ENCODE measurements around the gene MED13. TPM values are rescaled to one million over a fixed set of nuclear protein-coding genes. Genes with fewer than 3 reads are reported as not detected.

The MED13 gene
- total RNA-seq, 2 donors from 2014 or later, result 37.4 to 41.5 TPM

GRCh38 chr17:62094175-62094574, 29.1 kb upstream of the MED13 start:
- Histone ChIP-seq H3K4me1 (peaks cover 48% of the 10 kb centered on the region), H3K27ac (peak overlapping the region in 2 of 4 donors; percentile 7 to 10), H3K9me3 (no peaks in the 10 kb centered on the region), H3K4me3 (no peak overlapping the region), H3K27me3 (no peaks in the 10 kb centered on the region), H3K36me3 (replicated peaks in 1 of 2; ENCODE audit: insufficient read depth in 1 of 2, low read depth in 2 of 2) (no peaks in the 10 kb centered on the region)
- no peak for DNase-seq
- intact Hi-C loops (cut with DNase I), result no loop called here
- WGBS, 2 donors, result 2 to 28% methylated on average over 2 of the region's 2 CpGs
- no peak for TF ChIP-seq POLR2A (IDR thresholded peaks at IDR 0.05)
- TF ChIP-seq, protein P1, sequence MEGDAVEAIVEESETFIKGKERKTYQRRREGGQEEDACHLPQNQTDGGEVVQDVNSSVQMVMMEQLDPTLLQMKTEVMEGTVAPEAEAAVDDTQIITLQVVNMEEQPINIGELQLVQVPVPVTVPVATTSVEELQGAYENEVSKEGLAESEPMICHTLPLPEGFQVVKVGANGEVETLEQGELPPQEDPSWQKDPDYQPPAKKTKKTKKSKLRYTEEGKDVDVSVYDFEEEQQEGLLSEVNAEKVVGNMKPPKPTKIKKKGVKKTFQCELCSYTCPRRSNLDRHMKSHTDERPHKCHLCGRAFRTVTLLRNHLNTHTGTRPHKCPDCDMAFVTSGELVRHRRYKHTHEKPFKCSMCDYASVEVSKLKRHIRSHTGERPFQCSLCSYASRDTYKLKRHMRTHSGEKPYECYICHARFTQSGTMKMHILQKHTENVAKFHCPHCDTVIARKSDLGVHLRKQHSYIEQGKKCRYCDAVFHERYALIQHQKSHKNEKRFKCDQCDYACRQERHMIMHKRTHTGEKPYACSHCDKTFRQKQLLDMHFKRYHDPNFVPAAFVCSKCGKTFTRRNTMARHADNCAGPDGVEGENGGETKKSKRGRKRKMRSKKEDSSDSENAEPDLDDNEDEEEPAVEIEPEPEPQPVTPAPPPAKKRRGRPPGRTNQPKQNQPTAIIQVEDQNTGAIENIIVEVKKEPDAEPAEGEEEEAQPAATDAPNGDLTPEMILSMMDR (IDR thresholded peaks at IDR 0.05), result no peak
- no peak for ATAC-seq

DNA sequence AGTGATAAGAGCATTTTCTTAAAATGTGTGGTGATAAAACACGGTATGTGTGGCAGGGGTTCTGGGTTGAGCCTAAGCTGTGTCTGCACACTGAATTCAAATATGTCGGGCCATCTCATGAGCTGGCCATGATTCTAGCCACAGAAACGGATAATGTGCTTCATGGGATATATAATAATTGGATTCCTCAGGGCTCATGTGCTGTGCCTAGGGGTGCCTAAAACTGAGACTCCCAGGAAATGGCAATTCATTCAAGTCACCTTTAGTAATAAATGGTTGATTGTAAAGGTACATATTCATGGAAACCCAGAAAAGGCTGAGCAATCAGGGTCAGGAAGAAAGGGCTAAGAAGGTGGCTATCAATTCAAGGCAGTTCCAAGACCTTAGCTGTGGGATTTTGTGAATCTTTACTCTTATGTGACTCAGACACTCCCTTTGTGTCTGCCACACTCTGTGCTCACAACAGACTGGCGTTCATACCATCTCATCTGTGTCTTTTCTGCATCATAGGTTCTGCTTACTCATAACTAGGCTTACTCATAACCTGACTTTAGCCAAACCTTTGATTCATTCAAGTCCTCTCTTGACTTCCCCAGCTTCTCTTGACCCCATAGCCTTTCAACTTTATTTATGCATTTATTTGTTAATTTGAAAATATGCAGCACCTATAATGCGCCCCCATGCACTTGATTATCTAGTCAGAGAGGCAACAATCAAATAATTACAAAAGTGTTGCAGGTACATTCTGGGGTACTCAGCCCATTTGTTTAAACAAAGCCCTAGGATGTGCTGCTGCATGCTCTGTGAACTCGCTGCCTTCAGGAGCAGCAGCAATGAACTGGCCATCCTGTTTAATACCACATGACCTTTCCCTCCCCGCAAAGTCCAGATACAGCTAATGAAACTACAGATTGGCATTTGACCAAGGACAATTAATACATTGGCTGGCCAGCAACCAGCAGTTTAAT, 28.4 kb upstream of the MED13 start:
- peaks cover 52% of the 10 kb centered on the region for H3K4me1 ChIP-seq
- H3K27ac ChIP-seq, result peak overlapping the region in 1 of 4 donors; percentile 10
- H3K36me3 ChIP-seq (replicated peaks in 1 of 2; ENCODE audit: insufficient read depth in 1 of 2, low read depth in 2 of 2), result no peaks in the 10 kb centered on the region
- TF ChIP-seq, protein P1 (IDR thresholded peaks at IDR 0.05), result no peak
- TF ChIP-seq POLR2A (IDR thresholded peaks at IDR 0.05), result no peak
- no peak overlapping the region for H3K4me3 ChIP-seq
- WGBS, 2 donors, result 45 to 49% methylated on average over 7 of the region's 7 CpGs
- H3K27me3 ChIP-seq, result no peaks in the 10 kb centered on the region
- intact Hi-C loops (cut with DNase I), result no loop called here
- H3K9me3 ChIP-seq, result no peaks in the 10 kb centered on the region
- ATAC-seq (no peak), DNase-seq (no peak)

GRCh38 chr17:62092784-62093183, 27.7 kb upstream of the MED13 start:
- H3K4me3 ChIP-seq, result no peak overlapping the region
- intact Hi-C loops (cut with DNase I), result no loop called here
- H3K9me3 ChIP-seq, result no peaks in the 10 kb centered on the region
- no peak for TF ChIP-seq POLR2A (IDR thresholded peaks at IDR 0.05)
- TF ChIP-seq, protein P1 (IDR thresholded peaks at IDR 0.05), result no peak
- no peaks in the 10 kb centered on the region for H3K36me3 ChIP-seq (replicated peaks in 1 of 2; ENCODE audit: insufficient read depth in 1 of 2, low read depth in 2 of 2)
- H3K27ac ChIP-seq, result no peak overlapping the region
- DNase-seq (no peak), ATAC-seq (no peak)
- WGBS, 2 donors, result 52 to 56% methylated on average over 2 of the region's 2 CpGs
- H3K27me3 ChIP-seq, result no peaks in the 10 kb centered on the region
- H3K4me1 ChIP-seq, result peaks cover 52% of the 10 kb centered on the region

- peaks cover 52% of the 10 kb centered on the region for H3K4me1 ChIP-seq
- no peaks in the 10 kb centered on the region for H3K9me3 ChIP-seq
- intact Hi-C loops (cut with DNase I), result no loop called here
- TF ChIP-seq, protein P1 (IDR thresholded peaks at IDR 0.05), result no peak
- no peak for TF ChIP-seq POLR2A (IDR thresholded peaks at IDR 0.05)
- WGBS, 2 donors, result 23 to 31% methylated on average over 1 of the region's 1 CpG
- H3K27me3 ChIP-seq, result no peaks in the 10 kb centered on the region
- no peaks in the 10 kb centered on the region for H3K36me3 ChIP-seq (replicated peaks in 1 of 2; ENCODE audit: insufficient read depth in 1 of 2, low read depth in 2 of 2)
- no peak for DNase-seq
- no peak overlapping the region for H3K27ac ChIP-seq
- no peak overlapping the region for H3K4me3 ChIP-seq
- ATAC-seq, result no peak
Observed at GRCh38 chr17:62091804-62092203, 26.7 kb upstream of the MED13 start.
